CD4-positive, alpha-beta T cell treated with Interleukin-4 for 1 hour (primary cell): Measurements from ENCODE around the gene ATXN7L1.

Experiments used
- DNase-seq, 2 donors: peaks; one replicate each; pipeline ENCODE4 v3.0.0-alpha.2; 2020 to 2022

The ATXN7L1 gene

DNA sequence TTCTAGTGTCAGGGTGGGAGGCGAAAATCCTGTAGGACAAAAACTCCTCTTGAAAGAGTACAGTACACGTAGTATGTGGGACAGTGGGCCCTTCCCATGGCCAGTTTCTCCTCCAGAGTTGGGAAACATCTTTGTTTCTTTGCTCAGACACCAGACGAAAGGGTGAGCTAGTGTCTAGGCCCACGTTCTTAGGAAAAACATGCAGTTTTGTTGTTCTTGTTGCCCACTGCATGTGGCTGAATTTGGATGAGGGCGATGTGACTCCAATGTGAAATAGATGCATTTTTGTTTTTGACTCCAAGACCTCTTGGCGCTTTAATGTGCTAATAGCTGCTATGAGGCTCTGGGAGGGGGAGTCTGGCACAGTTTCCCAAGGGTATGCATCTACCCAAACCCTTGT lies 100.8 kb downstream of the ATXN7L1 start:
- no peak for DNase-seq

DNA sequence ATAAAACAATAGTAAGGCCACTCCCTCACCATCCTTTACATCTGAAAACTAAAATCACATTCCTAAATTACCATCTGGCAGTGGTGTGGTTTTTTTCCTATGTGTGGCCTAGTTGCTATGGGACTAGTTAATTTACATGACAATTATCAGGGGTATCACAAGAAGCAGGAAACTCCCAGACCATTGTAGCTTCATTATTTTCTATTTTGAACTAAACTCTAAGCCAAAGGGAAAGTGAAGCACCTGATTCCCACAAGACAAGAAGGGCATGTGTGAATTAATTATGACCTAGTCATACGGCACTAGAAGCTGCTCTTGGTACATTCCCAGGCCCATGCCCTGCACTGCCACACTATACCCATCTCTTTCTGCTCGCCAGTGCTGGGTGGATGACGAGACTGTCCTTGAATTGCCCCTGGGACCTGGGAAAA lies 103.4 kb downstream of the ATXN7L1 start:
- DNase-seq: no peak

DNA sequence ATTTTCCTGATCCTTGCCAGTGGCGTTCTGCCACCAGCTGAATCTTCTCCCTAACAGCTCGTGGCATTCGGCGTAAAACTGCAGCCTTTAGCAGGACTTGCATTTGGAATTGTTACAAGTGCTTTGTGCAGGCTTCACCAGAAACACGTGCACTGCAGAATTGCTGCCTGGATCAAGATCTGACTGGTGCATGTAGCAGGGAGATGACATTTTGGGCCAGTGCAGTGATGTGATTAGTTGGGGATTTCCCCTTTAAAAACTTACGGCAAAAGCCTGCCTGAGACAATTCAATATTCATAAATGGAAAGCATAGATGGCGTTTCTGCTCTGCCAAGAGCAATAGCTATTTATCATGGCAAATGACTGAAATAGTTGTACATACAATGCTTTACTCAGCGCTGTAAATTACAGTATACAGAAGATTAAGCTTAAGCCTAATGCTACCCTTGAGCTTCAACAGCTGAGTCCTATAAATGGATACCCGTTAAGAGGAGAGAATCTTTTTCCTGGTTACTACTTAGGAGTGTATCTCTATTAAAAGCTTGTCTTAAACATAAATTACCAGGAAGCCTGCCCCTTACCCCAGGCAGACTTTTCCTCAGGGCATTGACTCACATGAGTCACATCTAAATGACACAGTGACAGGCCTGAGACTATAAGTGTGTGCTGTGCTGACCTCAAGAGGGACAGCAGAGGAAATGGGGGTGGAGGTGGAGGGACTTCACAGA lies 106.3 kb downstream of the ATXN7L1 start:
- no peak for DNase-seq

DNA sequence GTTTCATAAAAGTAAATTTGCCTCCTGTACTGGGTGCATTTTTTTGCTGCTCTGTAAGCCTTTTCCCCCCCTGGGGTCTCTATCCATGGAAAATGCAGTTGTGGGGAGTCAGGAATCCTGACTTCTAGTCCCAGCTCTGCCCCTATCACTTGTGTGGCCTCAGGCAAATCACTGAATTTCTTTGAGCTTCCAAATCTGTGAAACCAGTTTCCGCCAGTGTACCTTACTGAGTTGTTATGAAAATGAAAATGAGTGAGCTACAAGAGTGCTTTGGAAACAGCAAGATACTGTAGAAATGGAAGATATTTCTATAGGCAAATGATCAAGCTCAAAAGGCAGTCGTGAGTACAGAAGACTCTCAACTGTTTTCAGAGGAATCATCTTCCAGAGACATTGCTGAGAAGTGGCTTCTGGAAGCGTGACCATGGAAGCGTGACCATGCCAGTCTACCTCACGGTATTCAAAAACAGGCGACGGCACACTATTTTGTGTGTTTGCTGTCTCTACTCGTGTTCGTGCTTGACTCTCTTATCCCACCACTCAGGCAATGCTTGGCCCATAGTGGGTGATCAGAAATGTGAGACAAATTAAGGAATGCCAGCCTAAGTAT lies 107.4 kb downstream of the ATXN7L1 start:
- no peak for DNase-seq

DNA sequence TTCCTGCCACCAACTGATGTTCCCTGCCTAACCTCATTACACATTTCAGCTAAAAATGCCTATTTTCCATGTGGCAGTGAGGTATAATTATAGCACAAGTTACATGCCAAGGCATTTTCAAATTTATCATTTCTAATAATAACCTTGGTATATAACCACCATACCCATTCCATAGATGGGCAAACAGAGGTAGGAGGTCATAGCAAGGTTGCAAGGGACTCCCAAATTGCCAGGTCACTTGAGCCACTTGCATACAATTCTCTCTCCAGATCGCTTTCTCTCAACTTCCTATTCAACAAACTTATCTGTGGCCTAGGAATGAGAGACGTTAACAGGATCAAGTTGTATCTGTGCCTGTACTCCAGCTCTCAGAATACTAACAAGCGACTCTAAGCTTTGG lies 108.3 kb downstream of the ATXN7L1 start:
- no peak for DNase-seq

DNA sequence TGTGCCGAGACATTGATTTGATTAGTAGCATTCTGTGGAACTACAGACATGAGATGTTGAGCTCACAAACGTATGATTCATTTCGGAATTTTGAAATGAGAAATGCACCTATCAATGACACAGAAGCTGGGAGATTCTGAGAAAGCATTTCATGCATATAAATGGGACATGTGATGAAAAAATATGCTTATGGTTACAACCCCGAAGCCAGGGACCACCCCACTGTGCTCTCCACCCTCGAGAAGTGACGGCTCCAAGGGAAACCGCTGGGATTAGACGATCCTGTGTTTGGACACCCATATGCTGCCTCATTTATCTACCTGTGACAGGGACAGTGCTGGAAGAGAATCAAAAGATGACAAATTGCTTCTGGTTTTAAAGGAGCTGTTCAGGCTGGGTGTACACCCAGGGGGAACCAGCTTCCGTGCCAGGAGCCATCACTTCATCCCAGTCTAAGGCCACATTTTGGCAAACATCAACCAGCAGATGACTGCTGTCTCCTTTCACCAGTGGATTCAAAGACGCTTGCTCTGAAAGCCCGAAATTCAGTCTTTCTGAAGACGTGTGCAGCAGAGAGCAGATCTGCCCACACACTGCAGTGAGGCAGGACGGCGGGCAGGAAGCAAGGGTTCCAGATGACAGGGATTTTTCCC lies 109.9 kb downstream of the ATXN7L1 start:
- DNase-seq: no peak

DNA sequence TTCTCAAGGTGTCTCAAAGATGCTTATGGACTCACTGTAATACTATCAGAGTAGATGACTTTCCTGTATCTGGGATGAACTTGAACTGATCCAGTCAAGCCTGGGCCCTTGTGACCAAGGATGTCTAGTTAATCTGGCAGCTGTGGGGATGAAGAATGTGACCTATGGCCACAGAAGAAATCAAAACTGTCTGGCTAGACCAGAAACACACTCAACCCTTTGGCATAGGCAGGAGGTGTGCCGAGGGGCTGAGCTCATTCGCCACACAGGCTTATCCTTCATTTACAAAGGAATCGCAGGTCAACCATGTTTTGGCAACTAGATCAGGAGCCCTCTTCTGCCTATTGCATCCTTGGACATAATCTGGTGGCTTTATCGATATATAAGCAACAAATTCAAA lies 110.6 kb downstream of the ATXN7L1 start:
- no peak for DNase-seq

DNA sequence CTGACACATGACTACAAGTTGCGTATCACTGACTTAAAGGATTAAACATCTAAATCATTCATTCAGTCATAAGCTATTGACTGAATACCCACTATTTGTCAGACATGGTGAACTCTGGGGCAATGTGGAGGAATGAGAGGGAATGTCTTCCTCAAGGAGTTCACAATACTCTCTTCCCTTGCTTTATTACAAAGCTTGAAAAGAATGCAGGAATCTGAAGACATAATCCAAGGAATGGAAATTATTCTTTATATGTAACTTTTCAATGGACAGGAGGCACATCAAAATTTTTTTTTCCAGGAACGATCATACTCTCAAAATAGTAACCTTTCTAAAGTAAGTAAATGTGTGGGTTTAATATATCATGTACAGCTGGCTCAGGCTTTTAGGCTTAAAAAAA lies 111.9 kb downstream of the ATXN7L1 start:
- DNase-seq: no peak

DNA sequence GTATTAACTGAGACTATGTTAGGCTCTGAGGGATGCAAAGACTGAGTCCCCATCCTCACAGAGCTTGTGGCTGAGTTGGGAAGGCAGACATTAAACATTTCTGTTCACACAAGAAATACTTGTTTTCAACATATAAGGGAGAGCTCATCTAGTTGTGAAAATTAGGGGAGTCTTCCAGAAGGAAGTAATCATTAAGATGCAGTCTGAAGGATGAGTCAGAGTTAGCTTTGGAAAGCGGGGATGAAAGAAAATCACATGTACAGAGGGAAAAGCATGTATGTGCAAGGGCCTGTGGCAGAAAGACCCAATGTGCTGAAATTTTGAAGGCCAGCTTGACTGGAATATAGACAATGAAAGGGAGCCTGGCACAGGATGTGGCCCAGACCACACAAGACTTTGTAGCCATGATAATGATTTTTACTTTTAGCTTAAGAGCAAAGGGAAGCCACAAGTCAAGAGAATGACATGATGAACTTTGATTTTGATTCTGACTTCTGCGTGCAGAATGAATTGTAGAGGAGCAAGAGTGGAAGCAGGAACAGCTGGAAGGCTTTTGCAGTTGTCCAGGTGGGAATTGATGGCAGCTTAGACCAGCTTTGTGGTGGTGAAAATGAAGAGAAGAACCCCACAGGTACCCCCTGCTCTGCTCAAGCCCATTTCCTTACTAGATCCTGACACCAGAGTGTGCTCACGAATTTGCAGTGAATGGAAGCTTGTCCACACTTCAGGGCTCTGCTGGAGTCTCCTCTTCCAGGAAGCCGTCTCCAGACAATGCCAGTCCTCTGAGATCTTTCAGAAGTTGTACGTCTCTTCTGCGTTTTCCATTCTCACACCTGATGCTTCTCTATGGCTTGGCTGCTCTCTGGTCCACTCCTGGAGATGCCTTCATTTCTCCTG lies 115.6 kb downstream of the ATXN7L1 start:
- DNase-seq: peak in 1 of 2 donors; percentile 38

DNA sequence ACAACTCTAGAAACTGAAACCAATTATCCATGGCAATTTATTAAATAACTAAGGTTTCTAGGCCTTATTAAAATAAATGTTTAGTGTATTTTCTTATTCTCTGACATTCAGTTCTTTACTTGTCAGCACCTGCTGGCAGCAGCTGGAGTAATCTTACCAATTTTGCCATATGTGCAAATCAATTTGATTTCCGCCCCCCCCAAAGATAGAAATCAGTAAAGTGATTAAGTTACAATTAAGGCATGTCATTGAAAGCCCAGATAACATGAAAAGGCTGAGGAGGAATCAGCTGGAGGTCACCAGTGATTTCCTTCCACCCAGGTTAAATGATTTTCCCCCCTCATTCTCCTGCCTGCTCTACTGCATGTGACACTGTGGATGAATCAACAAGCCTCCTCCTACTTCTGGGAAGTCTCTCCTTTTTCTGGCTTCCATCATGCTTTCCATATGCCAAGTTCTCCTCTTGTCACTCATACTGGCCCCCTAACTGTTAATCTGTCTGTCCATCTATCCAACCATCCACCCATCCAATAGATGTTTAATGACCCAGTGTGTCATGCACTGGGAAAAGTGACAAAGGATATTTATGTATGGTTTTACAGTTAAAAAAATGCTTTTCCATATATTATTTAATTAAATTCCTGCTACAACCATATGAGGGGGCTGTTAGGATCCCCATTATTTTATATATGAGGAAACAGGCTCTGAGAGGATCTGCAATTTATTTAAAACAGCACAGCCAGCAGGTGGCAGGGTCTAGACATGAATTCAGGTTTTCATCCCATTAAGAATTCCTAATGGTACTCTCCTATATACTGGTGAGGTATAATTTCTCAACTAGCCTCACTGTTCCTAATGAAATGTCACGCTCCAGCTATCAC lies 116.5 kb downstream of the ATXN7L1 start:
- peak; percentile 20 to 48 for DNase-seq

DNA sequence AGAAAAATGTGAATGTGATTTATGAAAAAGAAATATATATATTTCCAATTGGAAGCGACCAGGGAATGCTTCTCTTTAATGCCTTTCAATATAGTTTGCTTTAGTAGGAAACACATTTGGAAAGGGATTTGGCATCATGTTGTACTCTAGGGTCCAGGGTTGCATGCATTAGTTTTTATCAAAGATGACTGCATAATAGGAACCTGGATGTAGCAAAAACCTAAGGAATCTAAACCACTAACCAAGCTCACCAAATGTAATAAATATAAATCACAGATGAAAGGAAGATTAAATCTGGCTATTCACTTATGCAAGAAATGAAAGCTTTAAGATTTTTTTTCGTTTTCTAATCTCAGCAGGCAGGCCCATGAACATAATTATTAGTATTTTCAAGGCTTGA lies 120.0 kb downstream of the ATXN7L1 start:
- DNase-seq: no peak

DNA sequence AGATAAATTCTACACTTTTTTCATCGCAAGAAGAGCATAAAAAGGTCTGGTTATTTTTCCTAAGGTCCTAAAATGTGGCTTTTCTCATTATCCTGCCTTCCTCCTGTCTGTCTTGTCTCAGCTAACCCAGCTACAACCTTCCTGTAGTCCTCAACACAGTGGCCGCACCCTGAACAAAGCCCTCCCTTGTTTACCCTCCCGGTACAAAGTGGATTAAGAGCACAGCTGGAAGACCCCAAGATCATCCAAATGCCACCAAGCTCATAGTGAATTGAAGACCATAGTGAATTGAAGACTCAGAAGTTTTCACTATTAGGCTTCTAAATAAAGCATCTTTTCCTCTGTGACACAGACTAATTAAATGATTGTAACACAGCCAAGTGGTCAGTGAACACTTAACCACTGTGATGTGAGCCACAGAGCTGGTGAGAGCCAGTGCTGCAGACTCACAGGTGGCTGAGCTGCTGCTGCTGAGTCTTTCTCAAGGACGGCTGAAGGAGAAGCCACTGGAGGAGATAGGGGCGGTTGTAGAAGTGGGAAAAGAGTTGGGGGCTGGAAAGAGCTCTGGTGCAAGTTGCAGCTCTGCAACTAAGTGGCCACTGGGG lies 123.6 kb downstream of the ATXN7L1 start:
- DNase-seq: no peak

DNA sequence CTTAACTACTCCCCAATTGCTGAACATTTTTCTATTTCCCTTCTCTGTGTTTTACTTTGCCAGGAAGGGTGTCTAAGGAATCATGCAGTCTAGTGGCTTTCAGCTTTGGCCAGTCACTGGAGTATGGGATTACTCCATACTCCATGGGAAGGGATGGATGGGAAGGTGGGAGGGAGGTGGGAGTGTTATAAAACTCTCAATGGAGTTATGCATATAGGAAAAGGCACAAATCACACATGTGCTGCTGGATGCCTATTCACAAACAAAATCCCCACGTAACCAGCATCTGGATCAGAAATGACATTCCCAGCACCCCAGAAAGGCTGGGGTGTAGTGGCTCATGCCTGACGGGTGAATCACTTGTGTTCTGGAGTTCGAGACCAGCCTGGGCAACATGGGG lies 125.3 kb downstream of the ATXN7L1 start:
- DNase-seq: no peak

DNA sequence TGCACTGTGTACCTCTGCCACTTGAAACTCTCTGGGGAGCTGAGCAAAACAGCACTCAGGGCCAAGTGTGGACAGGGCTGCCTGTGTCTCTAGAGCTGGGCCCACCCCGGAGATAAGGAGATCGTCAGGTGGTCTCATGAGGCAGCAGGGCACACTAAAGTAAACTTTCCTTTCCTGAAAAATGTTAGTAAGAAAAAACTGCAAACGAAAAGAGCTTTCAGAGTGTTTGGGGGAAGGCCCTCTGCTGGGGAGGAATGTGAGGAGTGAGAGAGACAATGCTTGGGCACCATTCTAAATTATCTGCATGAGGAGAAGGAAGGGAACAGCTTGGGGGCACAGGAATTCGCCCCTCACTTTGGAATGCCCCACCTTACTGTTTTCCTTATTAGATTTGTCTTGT lies 127.7 kb downstream of the ATXN7L1 start:
- DNase-seq: no peak

DNA sequence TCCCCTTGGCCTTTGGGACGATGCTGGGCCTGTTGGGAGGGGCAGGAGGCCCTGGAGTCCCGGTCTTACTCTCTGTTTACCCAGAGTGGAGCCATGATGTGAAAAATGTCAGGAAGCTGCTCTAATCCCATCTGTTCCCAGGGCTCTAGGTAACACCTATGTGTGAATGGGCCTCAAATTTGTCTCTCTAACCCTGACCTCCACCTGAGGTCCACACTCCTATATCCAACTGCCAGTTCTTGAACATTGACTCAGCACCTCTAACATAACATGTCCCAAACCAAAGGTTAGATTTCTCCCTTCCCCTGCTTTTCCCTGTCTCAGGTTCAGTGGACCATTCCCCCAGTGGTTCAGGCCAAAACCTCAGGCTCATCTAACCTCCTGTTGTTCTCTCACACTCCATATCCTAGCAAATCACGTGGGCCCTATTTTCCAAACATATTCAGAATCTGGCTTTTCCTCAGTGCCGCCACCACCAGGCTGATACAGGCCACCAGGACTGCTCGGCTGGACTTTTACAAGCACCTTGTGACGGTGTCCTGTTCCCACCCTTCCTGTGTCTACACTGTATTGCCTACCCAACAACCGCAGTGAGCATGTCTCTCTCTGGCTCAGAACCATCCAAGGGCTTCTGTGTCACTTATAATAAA lies 130.6 kb downstream of the ATXN7L1 start:
- no peak for DNase-seq

DNA sequence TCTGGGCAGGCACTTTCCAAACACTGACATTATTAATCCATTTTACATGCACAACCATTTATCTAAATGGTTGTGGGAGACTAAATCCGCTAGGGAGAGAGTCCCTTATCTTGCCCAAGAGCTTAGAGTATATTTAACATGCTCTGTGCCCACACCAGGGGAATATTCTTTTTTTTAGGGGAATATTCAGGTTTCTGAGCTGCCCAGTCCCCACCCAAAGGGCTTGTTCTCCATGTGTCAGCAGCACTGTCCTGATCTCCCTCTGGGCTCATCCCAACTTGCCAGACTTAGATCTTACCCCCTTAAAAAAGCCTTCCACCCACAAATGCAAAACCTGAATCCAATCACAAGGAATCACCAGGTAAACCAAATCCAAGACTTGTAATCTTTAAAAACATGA lies 132.1 kb downstream of the ATXN7L1 start:
- DNase-seq: no peak

DNA sequence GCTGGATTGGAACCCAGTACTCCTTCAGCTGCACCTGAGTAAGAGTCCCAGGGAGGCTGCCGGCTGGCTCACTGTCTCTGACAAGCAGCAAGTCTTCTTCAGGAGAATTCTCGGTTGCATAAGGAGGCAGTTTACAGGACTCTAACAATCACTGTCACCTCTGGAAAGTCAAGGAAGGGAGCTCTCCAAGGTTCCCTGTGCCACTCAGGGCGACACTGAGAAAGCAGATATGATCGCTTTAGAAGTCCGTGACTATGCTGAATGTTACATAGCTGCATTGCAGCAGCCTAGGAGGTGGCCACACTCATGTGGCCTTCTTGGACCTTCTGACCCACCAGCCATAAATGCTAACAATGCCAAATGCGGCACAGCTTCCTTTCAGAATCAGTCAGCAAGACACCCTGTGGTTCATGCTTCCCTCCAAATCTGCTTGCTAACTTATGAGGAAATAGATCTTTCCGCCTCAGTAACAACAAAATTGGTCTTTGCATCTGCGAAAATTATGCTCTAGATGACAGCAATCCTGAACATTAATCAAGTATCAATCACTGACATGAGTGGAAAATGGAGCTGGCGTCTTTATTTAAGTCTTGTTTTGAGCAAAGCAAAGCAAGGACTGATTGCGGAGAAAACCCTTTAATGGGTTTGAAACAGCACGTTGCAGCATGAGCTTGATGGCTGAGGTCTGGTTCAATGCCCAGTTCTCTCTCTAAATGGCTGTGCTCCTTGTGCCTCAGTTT lies 132.9 kb downstream of the ATXN7L1 start:
- DNase-seq: no peak

DNA sequence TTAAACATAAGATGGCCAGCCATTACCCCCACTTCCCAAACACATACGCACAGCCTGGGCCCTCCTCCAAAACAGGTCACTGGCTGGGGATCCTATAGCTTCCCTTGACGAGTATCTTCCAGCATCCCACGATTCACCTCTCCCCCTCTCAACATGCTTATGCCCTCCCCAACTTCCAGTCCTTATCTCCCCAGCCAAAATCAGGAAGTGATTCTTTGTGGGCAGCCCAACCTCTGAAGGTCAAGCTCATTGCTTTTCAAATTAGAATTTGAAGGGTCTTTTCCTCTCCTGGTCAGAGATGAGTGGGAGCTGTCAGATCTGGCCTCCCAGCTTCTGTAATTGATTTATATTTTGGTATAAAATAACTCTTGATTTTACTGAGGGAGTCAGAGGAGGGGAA lies 133.6 kb downstream of the ATXN7L1 start:
- DNase-seq: no peak

DNA sequence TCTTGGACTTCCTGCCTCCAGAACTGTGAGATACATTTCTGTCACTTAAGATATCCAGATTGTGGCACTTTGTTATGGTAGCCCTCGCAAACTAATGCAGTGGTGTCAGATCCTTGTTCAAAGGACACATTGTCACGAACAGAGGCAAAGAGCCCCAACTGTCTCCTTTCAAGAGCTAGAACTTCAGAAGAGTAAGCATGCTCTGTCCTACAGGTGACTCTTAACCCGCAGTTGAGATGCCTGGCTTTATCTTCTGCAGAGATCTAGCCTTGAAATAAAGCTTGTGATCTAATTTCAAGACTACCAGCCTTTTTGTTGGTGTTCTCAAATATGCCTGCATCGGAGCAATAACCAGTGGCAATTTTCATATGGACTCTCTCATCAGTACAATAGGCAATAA lies 134.4 kb downstream of the ATXN7L1 start:
- DNase-seq: no peak

DNA sequence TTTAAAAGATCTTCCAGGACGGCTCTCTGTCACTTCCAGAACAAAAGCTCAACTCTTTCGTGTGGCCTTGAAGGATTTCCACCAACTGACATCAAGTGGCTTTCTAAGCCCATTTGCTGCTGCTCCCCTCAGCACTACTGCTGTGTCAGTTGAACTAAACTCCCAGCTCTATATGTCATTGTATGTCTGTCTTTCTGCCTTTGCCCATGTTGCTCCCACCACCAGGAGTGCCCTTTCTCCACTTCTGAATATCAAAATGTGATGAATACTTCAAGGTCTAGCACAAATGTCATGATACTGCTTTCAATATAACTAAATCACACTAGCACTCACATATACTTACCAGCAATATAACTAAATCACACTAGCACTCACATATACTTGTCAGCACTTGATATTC lies 138.3 kb downstream of the ATXN7L1 start:
- DNase-seq: no peak

DNA sequence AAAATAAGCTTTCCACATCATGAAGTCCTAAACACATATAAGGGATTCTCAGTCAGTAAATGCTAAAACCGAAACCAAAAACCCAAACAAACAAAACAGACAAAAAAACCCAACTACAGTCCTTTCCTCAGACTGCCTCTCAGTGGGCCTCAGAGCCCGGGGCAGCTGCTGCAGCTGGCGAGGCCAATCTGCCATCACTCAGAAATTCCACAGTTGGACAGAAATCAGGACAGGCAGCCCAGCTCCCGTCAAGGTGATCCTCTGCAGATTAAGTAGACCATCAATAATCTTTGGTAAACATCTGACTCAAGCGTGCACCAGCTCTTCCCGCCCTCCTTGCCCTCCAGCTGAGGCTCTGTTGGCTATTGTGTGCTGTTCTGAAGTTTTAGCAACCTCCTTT lies 142.2 kb downstream of the ATXN7L1 start:
- no peak for DNase-seq
